GM23248 (cell line): ENCODE measurements around the gene BCKDHB.

Experiments
- EZH2 ChIP-seq: fragments of 200-600 bp; sonication (generic); IDR thresholded peaks from 2 replicates; pipeline ENCODE4 v1.6.1; 2018; ENCODE audit warnings: antibody characterized with exemption, mild to moderate bottlenecking; ENCODE audit not compliant: insufficient read depth, poor library complexity, severe bottlenecking
- EZH2phosphoT487 ChIP-seq: fragments of 200-600 bp; sonication (generic); IDR thresholded peaks from 2 replicates; pipeline ENCODE4 v1.6.1; 2018; ENCODE audit warnings: antibody characterized with exemption, moderate library complexity, mild to moderate bottlenecking, low read depth; ENCODE audit not compliant: insufficient read depth

DNA sequence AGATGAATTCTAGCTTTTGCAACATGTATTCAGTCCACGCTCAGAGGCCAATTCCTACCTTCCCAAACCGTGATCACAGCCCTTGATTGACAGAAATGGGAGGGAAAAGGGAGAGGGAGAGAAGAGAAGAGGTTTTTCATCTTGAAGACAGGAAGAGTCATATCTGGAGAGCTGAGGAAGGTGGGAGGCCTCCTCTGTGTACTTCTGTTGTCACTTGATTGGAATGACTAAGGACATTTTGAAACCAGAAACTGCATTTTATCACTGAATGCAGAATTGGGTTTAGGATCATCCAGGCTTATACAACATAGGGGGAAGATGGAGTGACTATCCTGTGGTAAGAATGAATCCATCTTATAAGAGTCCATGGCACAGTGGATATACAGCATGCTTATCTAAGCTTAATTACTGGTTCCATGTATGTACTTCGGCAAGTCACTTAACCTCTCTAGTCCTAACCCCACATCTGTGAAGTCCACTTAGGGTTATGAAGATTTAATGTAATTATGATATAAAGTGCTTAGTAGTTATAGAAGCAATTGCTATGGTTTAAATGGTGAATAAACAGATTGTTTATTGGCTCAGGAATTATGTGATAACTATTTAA, 144.0 kb downstream of the BCKDHB start:
- TF ChIP-seq EZH2 = no peak
- no peak for TF ChIP-seq EZH2phosphoT487
